IPS-15b (cell line): Measurements from ENCODE around the gene GNAI3.
A peak's percentile ranks its signal among the peaks of the same experiment; 100 is the strongest.

Source experiments
- H3K27me3 ChIP-seq: one replicate; pipeline ENCODE4 v1.6.1; 2013; ENCODE audit warnings: low read length; ENCODE audit not compliant: control insufficient read depth, insufficient read depth
- H3K36me3 ChIP-seq: one replicate; pipeline ENCODE4 v1.6.1; 2013; ENCODE audit warnings: low read length; ENCODE audit not compliant: control insufficient read depth, insufficient read depth
- H3K4me1 ChIP-seq: one replicate; pipeline ENCODE4 v1.6.1; 2013; ENCODE audit warnings: mild to moderate bottlenecking, low read length; ENCODE audit not compliant: control insufficient read depth, insufficient read depth
- H3K4me3 ChIP-seq: one replicate; pipeline ENCODE4 v1.5.1; 2013; ENCODE audit warnings: low read depth, low read length
- H3K9ac ChIP-seq: one replicate; pipeline ENCODE4 v1.6.1; 2013; ENCODE audit warnings: low read depth, mild to moderate bottlenecking, low read length
- H3K9me3 ChIP-seq: one replicate; pipeline ENCODE4 v1.6.1; 2013; ENCODE audit warnings: mild to moderate bottlenecking, low read length; ENCODE audit not compliant: control insufficient read depth, insufficient read depth

The GNAI3 gene

DNA sequence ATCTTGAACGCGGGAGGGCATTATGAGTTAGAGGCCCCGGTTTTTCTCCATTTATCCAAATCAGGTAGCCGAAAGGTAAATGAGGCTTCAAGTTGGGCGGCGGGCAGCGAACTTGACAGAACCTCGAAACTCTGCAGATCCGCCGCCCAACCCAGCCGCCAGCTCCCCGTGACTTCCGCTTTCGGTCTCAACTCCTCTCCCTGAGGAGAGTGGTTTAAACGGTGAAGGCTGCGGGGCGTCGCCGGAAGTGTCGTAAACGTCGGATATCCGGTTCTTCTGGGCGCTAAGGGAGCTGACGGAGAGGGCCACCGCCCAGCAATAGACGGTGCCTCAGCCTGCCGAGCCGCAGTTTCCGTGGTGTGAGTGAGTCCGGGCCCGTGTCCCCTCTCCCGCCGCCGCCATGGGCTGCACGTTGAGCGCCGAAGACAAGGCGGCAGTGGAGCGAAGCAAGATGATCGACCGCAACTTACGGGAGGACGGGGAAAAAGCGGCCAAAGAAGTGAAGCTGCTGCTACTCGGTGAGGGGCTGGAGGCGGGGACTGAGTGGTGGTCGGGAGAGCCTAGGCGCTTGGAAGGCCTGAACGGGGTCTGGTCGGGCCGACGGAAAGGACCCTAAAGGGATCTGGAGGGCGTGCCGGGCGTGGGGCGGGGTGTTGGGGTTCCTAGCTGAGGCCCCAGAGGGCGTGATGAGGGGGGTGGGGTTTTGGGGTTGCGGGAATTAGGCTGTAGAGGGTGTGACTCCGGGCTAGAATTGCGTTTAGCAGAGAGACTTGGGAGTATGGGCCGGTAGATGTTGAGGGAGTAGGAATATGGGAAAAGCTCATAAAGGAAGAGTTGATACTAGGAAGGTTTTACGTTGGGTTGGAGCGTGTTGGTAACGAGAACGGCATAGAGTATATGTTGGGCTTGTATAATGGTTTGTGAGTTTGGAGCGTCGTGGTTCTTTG, at the start of gene GNAI3:
Gene GNAI3, plus strand, starts transcription at position 295 of the 947 bp plus-strand sequence. Its CDS starts 106 bp downstream, at position 401.
- Histone ChIP-seq H3K36me3 (no peaks in the 10 kb centered on the region), H3K27me3 (no peaks in the 10 kb centered on the region), H3K4me3 (peak within 1 kb of the TSS; percentile 94), H3K9ac (peak within 1 kb of the TSS; percentile 79), H3K4me1 (peaks cover 5% of the 10 kb centered on the region), H3K9me3 (no peaks in the 10 kb centered on the region)

GRCh38 chr1:109499081-109499480, 49.3 kb upstream of the GNAI3 start:
- Histone ChIP-seq H3K4me3 (no peak overlapping the region), H3K27me3 (no peaks in the 10 kb centered on the region), H3K9ac (no peak overlapping the region), H3K36me3 (no peaks in the 10 kb centered on the region), H3K4me1 (peaks cover 6% of the 10 kb centered on the region), H3K9me3 (no peaks in the 10 kb centered on the region)

- Histone ChIP-seq H3K9me3 (no peaks in the 10 kb centered on the region), H3K9ac (no peak overlapping the region), H3K27me3 (no peaks in the 10 kb centered on the region), H3K4me3 (no peak overlapping the region), H3K36me3 (no peaks in the 10 kb centered on the region), H3K4me1 (peaks cover 6% of the 10 kb centered on the region)
Observed at GRCh38 chr1:109499661-109500536, 48.5 kb upstream of the GNAI3 start.

GRCh38 chr1:109500941-109501381, 47.5 kb upstream of the GNAI3 start:
- Histone ChIP-seq H3K9me3 (no peaks in the 10 kb centered on the region), H3K27me3 (no peaks in the 10 kb centered on the region), H3K4me3 (no peak overlapping the region), H3K4me1 (peaks cover 6% of the 10 kb centered on the region), H3K9ac (no peak overlapping the region), H3K36me3 (no peaks in the 10 kb centered on the region)

- H3K9me3 ChIP-seq: no peaks in the 10 kb centered on the region
- peaks cover 6% of the 10 kb centered on the region for H3K4me1 ChIP-seq
- H3K9ac ChIP-seq: no peak overlapping the region
- H3K36me3 ChIP-seq: no peaks in the 10 kb centered on the region
- peaks cover 3% of the 10 kb centered on the region for H3K27me3 ChIP-seq
- no peak overlapping the region for H3K4me3 ChIP-seq
Observed at GRCh38 chr1:109501644-109502363, 46.6 kb upstream of the GNAI3 start.

GRCh38 chr1:109502364-109502851, 46.0 kb upstream of the GNAI3 start:
- Histone ChIP-seq H3K27me3 (peaks cover 4% of the 10 kb centered on the region), H3K9me3 (no peaks in the 10 kb centered on the region), H3K4me1 (peaks cover 5% of the 10 kb centered on the region), H3K4me3 (no peak overlapping the region), H3K9ac (no peak overlapping the region), H3K36me3 (no peaks in the 10 kb centered on the region)

DNA sequence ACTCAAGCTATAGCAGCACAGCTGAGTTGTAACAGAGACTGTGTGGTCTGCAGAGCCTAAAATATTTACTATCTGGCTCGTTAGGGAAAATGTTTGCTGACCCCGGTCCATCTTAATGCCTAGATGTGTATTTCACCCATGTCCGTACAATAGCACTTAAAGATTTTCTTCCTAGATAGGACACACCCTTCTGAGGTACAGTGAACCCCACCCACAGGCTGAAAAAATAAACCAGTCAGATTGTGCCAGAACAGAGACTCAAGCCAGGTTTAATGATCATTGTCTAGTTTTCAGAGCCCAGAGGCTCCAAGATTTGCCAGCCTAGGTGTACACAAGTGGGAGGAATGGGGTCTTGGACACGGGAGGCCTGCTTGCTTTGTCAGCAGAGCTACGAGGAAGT, 44.5 kb upstream of the GNAI3 start:
- peaks cover 20% of the 10 kb centered on the region for H3K27me3 ChIP-seq
- H3K4me3 ChIP-seq: no peak overlapping the region
- H3K9me3 ChIP-seq: no peaks in the 10 kb centered on the region
- H3K36me3 ChIP-seq: no peaks in the 10 kb centered on the region
- no peak overlapping the region for H3K9ac ChIP-seq
- H3K4me1 ChIP-seq: no peaks in the 10 kb centered on the region

- Histone ChIP-seq H3K36me3 (no peaks in the 10 kb centered on the region), H3K4me3 (no peak overlapping the region), H3K27me3 (peaks cover 25% of the 10 kb centered on the region), H3K9me3 (no peaks in the 10 kb centered on the region), H3K9ac (no peak overlapping the region), H3K4me1 (no peaks in the 10 kb centered on the region)
Observed at GRCh38 chr1:109504974-109505373, 43.4 kb upstream of the GNAI3 start.

DNA sequence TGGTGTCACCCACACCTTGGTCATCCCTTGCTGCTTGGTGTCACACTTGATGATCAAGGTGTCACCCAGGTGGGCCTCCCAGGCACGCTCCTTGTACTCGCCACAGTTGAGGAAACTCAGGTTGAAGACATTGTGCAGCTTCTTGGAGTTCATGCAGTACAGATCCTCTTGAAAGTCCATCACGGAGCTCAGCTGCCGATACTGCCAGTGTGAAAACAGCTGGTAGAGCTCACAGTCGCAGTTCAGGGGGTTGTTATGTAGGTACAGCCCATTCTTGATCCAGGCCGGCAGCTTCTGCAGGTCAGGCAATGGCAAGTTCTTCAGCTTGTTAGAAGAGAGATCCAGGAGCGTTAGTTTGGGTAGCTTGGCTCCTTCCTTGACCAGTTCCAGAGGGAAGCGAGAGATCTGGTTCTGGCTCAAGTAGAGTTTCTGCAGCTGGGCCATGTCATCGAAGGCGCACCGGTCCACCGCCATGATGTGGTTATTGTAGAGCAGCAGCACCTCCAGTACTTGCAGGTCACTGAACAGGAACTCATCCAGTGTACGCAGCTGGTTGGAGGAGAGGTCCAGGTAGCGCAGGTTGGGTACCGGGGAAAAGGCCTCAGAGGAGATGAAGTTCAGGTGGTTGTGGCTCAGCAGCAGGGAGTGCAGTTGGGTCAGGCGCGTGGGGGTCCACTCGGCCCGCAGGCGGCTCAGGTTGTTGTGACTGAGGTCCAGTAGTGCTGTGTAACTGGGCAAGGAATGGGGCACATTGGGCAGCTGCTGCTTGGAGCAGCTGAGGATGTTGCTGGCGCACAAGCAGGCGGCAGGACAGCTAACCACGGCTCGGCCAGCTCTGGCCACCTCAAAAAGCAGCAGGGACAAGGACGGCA, 40.2 kb upstream of the GNAI3 start:
- H3K4me1 ChIP-seq: no peaks in the 10 kb centered on the region
- no peak overlapping the region for H3K9ac ChIP-seq
- no peaks in the 10 kb centered on the region for H3K36me3 ChIP-seq
- no peak overlapping the region for H3K4me3 ChIP-seq
- peaks cover 44% of the 10 kb centered on the region for H3K27me3 ChIP-seq
- no peaks in the 10 kb centered on the region for H3K9me3 ChIP-seq

DNA sequence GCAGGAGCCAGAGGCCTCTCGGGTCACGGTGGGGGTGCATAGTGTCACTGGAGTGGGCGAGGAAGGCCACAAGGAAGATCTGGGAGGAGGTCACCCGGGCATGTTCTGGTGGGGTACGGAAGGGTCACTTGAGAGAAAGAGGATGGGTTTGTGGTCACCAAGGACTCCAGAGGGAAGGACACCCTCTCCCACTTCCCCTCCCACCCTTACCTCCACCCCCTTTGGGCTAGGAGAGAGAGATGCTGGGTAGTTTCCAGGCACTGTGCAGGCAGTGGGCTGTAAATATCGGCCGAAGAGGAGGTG, 39.6 kb upstream of the GNAI3 start:
- no peaks in the 10 kb centered on the region for H3K4me1 ChIP-seq
- no peak overlapping the region for H3K9ac ChIP-seq
- H3K9me3 ChIP-seq: no peaks in the 10 kb centered on the region
- H3K4me3 ChIP-seq: peak overlapping the region; percentile 95
- H3K36me3 ChIP-seq: no peaks in the 10 kb centered on the region
- H3K27me3 ChIP-seq: peaks cover 44% of the 10 kb centered on the region
